GM19035 (cell line): ENCODE data around the gene HTR2A.
A peak's percentile ranks its signal among the peaks of the same experiment; 100 is the strongest.

Experiments
- ATAC-seq: cut with Tn5 transposase; IDR thresholded peaks from one replicate; pipeline ENCODE4 v1.9.1; 2021; ENCODE audit not compliant: unreplicated experiment

The HTR2A gene

DNA sequence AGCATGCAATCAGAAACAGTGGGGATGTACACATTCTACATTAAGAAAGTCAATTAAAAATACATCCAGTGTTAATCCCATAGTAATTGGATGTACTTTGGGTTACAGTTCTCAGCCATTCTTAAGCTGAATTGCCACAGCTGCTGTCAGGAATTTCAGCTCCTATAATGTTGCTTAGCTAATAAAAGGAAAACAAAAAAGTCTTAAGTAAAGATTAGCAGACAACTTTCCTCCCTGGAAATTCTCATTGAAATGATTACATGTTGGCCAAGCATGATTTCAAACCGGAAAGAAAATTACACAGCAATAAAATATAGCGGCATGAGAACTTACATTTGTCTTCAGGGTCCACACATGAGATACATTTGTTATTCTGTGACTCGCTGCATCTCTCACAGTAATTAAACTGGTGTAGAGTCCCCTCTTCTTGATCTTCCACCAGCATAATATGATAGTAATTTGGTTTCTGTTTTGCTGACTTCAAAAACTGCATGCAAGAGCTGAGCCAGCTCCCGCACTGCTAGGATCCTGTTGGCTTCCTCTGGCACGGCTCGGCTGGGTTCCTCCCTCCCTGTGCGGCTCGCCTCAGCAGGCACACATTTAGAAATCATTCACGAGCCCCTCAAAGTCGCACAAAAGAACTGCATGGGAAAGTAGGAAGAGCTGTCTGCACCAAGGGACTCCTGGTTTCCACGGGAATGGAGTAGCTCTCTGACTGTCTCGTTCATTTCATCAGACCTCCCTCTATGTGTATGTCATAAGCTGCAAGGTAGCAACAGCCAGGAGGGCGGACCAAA lies at the start of gene HTR2A:
HTR2A (minus strand) TSS at position 713 of the 797 bp plus-strand sequence. CDS start 1,147 bp downstream, outside the sequence.
- no peak for ATAC-seq

DNA sequence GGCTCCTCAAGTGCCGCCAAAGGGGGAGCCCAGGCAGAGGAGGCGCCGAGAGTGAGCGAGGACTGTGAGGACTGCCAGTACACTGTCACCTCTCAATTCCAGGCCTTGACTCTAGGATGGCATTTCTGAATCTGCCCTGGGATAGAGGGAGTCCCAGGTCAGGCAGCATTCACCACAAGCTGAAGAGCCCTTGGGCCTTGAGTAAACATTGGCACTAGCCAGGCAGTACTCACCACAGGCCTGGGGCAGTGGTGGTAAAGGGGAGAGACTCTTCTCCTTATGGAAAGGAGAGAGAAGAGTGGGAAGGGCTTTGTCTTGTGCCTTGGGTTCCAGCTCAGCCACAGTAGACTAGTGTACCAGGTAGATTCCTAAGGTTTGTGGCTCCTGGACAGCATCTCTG lies 39.7 kb upstream of the HTR2A start:
- no peak for ATAC-seq

- ATAC-seq = no peak
Measured at GRCh38 chr13:46934749-46935148, 37.9 kb upstream of the HTR2A start.

DNA sequence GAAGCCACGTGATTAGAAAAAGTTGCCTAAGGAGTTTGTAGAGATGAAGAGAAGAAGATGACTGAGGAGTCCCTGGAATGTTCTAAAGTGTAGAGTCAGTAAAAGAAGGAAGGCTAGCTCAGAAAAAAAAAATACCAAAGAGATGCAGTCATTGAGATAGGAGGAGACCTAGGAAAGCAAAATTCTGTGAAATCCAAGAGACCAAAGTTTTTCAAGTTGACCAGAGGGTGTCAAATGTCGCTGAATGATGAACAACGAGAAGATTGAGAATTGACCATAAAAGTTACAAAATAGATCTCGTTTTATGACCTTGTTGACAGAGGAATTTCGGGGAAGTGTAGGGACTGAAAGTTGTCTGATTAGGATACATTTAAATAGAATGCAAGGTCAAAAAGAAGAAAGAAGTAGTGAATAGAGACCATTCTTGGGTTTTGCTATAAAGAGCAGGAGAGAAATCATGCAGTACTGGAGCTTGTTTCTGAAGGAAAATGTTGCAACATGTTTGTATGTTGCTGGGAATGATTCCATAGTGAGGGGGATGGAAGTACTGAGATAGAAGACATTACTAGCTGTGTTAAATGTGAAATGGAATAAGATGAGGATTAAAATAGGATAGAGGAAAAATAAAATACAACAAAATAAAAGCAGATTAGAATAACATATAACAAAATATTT lies 30.2 kb upstream of the HTR2A start:
- ATAC-seq = no peak

GRCh38 chr13:46925486-46925885 lies 28.6 kb upstream of the HTR2A start:
- no peak for ATAC-seq

DNA sequence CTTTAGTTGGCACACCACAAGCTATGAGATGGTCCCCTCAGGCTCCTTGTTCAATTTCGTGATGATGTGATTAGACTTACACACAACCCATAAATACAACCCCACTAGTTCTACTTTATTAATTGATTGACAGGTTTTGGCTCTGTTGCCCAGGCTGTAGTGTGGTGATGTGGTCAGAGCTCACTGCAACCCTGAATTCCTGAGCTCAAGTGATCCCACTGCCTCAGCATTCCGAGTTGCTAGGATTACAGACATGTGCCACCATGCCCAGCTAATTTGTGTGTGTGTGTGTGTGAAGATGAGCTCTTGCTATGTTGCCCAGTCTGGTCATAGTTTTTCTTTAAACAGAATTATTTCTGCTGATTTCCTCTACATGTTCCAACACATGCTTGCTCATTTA lies 17.5 kb upstream of the HTR2A start:
- ATAC-seq = no peak

DNA sequence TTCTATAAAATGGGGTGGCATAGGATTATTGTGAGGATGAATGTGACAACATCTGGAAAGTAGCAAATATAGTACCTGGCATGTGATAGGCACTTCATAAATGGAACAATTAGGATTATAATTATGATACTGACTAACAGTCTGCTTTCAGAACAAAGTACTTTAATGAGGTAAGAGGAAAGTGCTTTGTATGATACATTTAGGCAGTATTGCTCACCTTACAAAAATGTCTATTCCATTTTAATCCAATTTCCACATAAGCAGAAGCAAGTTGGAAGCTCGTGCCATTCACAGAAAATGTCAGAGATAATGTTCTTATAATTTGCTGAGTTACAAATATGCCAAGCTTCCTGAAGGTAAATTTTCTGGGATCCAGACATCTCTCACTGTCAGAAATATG lies 16.9 kb upstream of the HTR2A start:
- ATAC-seq = no peak

DNA sequence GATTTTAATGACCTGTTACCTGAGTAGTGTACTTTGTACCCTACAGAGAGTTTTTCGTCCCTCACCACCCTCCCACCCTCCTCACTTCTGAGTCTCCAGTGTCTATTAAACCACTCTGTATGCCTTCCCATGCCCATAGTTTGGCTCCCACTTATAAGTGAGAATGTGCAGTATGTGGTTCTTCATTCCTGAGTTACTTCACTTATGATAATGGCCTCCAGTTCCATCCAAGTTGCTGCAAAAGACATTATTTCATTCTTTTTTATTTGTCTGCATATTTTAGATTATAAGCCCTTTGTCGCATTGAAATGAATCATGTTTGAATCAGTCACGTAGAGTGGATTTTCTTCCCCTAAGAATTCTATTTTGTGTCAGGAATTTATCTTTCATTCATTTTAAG lies 12.2 kb upstream of the HTR2A start:
- ATAC-seq = no peak

DNA sequence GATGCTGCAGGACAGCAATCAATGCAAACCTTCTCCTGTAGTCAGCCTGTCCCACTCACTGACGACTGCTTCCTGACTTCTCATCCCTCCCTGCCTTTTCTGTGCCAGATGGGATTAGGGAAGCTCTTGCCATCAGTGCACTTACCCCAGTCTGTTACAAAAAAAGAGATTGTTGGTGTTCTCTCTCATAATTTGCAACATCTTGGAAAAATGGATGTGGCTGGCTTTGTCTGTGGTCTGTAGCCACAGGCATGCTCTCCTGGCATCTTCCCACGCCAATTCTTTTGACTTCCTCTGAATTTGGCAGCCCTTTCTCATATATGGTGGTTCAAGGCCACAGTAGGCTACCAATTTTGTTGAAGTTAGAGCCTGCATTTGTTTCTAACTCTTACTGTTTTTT lies 11.6 kb upstream of the HTR2A start:
- no peak for ATAC-seq

- no peak for ATAC-seq
Measured at GRCh38 chr13:46906405-46906804, 9.6 kb upstream of the HTR2A start.

- no peak for ATAC-seq
Measured at GRCh38 chr13:46905249-46905648, 8.4 kb upstream of the HTR2A start.

GRCh38 chr13:46903748-46904147 lies 6.9 kb upstream of the HTR2A start:
- no peak for ATAC-seq

- ATAC-seq = no peak
Measured at GRCh38 chr13:46901721-46902120, 4.9 kb upstream of the HTR2A start.

DNA sequence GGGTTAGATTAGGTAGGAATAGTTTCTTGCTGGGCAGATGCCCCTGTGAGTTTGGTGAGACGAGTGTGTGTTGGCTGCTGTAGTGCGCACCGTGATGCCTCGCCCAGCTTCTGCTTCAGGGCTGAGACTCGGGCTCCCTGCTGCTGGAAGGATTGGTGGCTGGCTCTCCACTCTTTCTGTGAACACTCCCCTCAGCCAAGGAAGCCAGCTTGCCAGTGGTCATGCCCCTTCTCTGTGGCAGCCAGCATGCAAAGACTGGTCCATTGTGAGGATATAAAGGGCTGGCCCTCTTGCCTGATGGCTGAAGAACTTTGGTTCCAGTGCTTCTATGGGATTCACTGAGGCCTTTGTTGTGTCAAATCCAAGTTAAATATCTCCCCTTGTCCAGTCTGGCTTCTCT lies 2.9 kb upstream of the HTR2A start:
- ATAC-seq = no peak

DNA sequence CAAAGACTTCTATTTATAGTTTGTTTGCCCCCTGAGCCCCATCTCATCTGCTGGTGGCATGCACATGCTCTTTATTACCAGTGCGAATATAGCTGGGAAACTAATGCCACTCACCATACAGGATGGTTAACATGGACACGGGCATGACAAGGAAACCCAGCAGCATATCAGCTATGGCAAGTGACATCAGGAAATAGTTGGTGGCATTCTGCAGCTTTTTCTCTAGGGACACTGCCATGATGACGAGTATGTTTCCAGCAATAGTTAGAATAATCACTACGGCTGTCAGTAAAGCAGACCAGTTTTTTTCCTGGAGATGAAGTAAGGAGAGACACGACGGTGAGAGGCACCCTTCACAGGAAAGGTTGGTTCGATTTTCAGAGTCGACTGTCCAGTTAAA lies 1.5 kb downstream of the HTR2A start:
- ATAC-seq = no peak

DNA sequence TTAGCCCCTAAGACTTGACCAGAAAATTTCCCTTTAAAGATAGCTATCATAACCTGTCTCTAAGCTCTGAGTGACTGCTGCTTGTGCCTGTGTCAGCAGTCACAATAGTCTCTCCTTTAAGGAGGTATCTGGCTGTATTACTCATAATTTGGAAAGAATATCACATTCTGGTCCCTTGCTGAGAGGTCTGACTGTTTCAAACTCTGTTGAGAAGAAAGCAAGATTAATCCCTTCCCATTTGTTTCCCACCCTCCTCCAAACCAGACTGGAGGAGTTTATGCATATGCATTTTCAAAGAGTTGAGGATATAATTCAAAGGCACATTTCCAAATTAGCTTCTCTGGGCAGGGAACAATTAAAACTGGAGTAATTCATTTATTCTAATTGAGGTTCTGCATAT lies 2.3 kb downstream of the HTR2A start:
- ATAC-seq = no peak

GRCh38 chr13:46893798-46894560 lies 2.9 kb downstream of the HTR2A start:
- peak; percentile 89 for ATAC-seq

- no peak for ATAC-seq
Measured at GRCh38 chr13:46893221-46893740, 3.6 kb downstream of the HTR2A start.

DNA sequence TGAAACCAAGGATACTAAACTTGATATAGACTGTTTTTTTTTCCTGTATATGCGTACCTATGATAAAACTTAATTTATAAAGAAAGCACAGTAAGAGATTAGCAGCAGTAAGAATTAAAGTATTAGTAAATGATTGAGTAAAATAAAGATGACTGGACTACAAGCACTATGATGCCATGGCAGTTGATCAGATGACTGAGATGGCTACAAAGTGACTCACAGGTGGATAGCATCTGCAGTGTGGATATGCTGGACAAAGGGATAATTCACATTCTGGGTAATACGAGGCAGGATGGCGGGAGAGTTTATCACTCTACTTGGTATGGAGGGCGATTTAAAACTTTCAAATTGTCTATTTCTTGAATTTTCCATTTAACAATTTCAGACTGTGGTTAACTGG lies 11.8 kb downstream of the HTR2A start:
- ATAC-seq = no peak

DNA sequence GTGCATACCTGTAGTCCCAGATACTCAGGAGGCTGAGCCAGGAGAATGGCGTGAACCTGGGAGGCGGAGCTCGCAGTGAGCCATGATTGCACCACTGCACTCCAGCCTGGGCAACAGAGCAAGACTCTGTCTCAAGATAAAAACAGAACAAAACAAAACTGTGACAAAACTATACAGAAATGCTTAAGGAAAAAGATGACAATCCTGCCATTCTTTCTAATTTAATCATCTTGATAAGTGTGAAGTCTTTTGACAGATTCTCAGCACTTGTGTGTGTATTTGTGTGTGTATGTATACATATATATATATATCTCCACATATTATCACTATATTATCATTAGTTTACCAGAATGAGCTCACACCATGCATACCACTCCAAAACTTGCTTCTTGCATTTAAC lies 12.3 kb downstream of the HTR2A start:
- no peak for ATAC-seq

GRCh38 chr13:46881621-46882020 lies 15.2 kb downstream of the HTR2A start:
- no peak for ATAC-seq

DNA sequence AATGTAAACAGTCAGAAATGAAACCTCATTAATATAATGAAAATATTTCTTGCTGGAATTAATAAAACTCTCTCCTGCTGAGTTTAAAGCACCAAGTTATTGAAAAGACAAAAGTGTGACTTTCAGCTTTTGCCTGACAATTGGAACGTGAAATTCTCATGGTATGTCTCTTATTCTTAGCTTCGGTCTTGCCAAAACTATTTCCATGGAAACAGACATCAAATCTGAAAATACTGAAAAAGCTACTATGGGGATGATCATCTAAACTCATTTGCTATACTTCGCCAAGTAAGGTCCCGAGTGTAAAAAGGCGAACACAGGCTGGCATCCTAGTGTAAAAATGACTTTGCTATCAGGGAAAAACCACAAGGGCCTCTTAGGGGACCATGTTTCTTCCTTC lies 22.8 kb downstream of the HTR2A start:
- no peak for ATAC-seq
